ENCODE results near the gene UNC93A.

GRCh38 chr6:167298127-167298526, 7.0 kb downstream of the UNC93A start:
- no peak for TF ChIP-seq SP1 (IDR thresholded peaks at IDR 0.05)
- TF ChIP-seq ARNT (IDR thresholded peaks at IDR 0.05): no peak
- no peak for TF ChIP-seq NFRKB (IDR thresholded peaks at IDR 0.05)

Data from HEK293T (cell line).